SK-N-SH (cell line): Measurements from ENCODE around the gene DCUN1D3.

Experiments used
- CTCF ChIP-seq: fragments of 200-600 bp; sonication (generic); IDR thresholded peaks from 2 replicates; pipeline ENCODE4 v1.6.1; 2017; ENCODE audit warnings: antibody characterized with exemption, mild to moderate bottlenecking, moderate library complexity
- EP300 ChIP-seq, 2 experiments: IDR thresholded peaks; 2 replicates each; pipeline versions ENCODE4 v1.4.0 to v1.6.1; 2012; ENCODE audit warnings: borderline replicate concordance in 1 of 2, low read depth in 1 of 2, low read length in 1 of 2
- EZH2phosphoT487 ChIP-seq: fragments of 200-600 bp; sonication (generic); IDR thresholded peaks from 2 replicates; pipeline ENCODE4 v1.6.1; 2017; ENCODE audit warnings: low read depth, mixed run types, mild to moderate bottlenecking, antibody characterized with exemption, moderate library complexity, borderline replicate concordance
- FOSL2 ChIP-seq: IDR thresholded peaks from 2 replicates; pipeline ENCODE4 v1.4.0; 2012; ENCODE audit warnings: low read depth, mild to moderate bottlenecking, moderate library complexity, borderline replicate concordance
- GATA2 ChIP-seq: sonication (generic); formaldehyde crosslinking; IDR thresholded peaks from 2 replicates; pipeline ENCODE4 v1.5.0; 2020; ENCODE audit warnings: mild to moderate bottlenecking, missing genetic modification reagents
- PBX3 ChIP-seq: IDR thresholded peaks from 2 replicates; pipeline ENCODE4; 2012
- RAD21 ChIP-seq: IDR thresholded peaks from 2 replicates; pipeline ENCODE4 v1.6.1; 2012; ENCODE audit warnings: mild to moderate bottlenecking, low read length
- RCOR1 ChIP-seq: fragments of 150-350 bp; IDR thresholded peaks from 2 replicates; pipeline ENCODE4 v1.6.1; 2017; ENCODE audit warnings: antibody characterized with exemption, low read length
- REST ChIP-seq: IDR thresholded peaks from 2 replicates; pipeline ENCODE4 v1.6.1; 2012; ENCODE audit warnings: mild to moderate bottlenecking, low read depth, low read length, moderate library complexity
- TAF1 ChIP-seq: IDR thresholded peaks from 2 replicates; pipeline ENCODE4 v1.6.1; 2012; ENCODE audit warnings: low read depth, mild to moderate bottlenecking, low read length, moderate library complexity, borderline replicate concordance
- YY1 ChIP-seq: IDR thresholded peaks from 2 replicates; pipeline ENCODE4 v1.4.0; 2012; ENCODE audit warnings: low read depth, mild to moderate bottlenecking

- TF ChIP-seq CTCF (no peak), EP300 (IDR thresholded peaks at IDR 0.05; ENCODE audit: borderline replicate concordance in 1 of 2, low read depth in 1 of 2, low read length in 1 of 2) (no peak), REST (no peak), TAF1 (no peak), PBX3 (no peak), FOSL2 (no peak), RCOR1 (no peak), RAD21 (no peak), EZH2phosphoT487 (no peak), YY1 (no peak), GATA2 (CRISPR knock-in tag) (no peak)
Observed at GRCh38 chr16:20925751-20926150, 25.6 kb upstream of the DCUN1D3 start.
